Measurements from ENCODE around the gene PIAS1. TPM values are rescaled to one million over a fixed set of nuclear protein-coding genes. Genes with fewer than 3 reads are reported as not detected.
A peak's percentile ranks its signal among the peaks of the same experiment; 100 is the strongest.

Gene PIAS1
- total RNA-seq, 1 experiment from 2014 or later = 32.9 TPM

DNA sequence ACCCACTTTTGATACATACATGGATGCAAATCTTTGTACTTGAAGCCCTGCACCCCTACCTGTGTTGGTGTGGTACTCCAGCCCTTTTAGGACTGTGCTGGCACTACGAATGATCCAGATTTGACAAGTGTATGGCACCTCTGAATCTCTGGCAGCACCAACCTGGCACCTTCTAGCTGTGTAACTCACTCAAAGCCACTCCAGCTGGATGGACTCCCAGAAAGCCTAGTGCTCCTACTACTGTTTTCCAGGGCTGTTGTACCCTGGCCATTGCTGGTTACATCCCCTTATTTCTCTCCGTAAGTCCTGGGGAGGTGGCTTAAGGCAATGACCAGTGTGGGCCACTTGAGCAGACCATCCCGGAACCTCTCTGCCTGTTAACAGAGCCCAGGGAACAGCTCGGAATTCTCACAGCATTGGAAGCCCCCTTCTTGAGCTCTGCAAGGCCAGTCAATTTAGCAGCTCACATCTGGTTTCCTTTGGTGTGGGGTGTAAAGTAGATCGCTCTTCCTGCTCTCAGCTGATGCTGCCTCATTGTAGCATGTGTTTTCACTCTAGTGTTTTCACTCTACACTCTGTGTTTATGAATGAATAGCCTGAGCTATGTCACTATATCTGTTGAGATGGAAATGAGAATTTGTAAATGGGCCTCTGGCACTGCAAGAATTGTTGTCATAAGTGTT lies 138.8 kb downstream of the PIAS1 start:
- no peaks in the 10 kb centered on the region for H3K9me3 Mint-ChIP-seq (ENCODE audit: unreplicated experiment)
- H3K27me3 Mint-ChIP-seq (ENCODE audit: insufficient read depth, unreplicated experiment) = no peaks in the 10 kb centered on the region
- BruUV-seq (replicated peaks) = no TSS peak
- H3K4me1 Mint-ChIP-seq (ENCODE audit: insufficient read depth, unreplicated experiment) = peaks cover 13% of the 10 kb centered on the region
- TF ChIP-seq, protein P1, sequence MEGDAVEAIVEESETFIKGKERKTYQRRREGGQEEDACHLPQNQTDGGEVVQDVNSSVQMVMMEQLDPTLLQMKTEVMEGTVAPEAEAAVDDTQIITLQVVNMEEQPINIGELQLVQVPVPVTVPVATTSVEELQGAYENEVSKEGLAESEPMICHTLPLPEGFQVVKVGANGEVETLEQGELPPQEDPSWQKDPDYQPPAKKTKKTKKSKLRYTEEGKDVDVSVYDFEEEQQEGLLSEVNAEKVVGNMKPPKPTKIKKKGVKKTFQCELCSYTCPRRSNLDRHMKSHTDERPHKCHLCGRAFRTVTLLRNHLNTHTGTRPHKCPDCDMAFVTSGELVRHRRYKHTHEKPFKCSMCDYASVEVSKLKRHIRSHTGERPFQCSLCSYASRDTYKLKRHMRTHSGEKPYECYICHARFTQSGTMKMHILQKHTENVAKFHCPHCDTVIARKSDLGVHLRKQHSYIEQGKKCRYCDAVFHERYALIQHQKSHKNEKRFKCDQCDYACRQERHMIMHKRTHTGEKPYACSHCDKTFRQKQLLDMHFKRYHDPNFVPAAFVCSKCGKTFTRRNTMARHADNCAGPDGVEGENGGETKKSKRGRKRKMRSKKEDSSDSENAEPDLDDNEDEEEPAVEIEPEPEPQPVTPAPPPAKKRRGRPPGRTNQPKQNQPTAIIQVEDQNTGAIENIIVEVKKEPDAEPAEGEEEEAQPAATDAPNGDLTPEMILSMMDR (IDR thresholded peaks at IDR 0.05; ENCODE audit: unreplicated experiment) = no peak
- POLR2A ChIA-PET = interaction anchor here (0.7 kb wide), 1 partner anchor 9 kb away, joined by 4 read pairs; no protein-coding TSS in a partner anchor
- H3K36me3 Mint-ChIP-seq (ENCODE audit: insufficient read depth, unreplicated experiment) = peaks cover 98% of the 10 kb centered on the region
- no peak overlapping the region for H3K27ac Mint-ChIP-seq (ENCODE audit: low read depth, unreplicated experiment)
- H3K4me3 Mint-ChIP-seq (ENCODE audit: unreplicated experiment) = no peak overlapping the region
- no peak for DNase-seq (ENCODE audit: unreplicated experiment)
- intact Hi-C loops (cut with micrococcal nuclease) = no loop called here
- CTCF ChIA-PET = interaction anchor here (0.6 to 1.5 kb wide), 3 partner anchors 8 to 329 kb away, joined by 3 to 5 read pairs (median 4); no protein-coding TSS in a partner anchor

DNA sequence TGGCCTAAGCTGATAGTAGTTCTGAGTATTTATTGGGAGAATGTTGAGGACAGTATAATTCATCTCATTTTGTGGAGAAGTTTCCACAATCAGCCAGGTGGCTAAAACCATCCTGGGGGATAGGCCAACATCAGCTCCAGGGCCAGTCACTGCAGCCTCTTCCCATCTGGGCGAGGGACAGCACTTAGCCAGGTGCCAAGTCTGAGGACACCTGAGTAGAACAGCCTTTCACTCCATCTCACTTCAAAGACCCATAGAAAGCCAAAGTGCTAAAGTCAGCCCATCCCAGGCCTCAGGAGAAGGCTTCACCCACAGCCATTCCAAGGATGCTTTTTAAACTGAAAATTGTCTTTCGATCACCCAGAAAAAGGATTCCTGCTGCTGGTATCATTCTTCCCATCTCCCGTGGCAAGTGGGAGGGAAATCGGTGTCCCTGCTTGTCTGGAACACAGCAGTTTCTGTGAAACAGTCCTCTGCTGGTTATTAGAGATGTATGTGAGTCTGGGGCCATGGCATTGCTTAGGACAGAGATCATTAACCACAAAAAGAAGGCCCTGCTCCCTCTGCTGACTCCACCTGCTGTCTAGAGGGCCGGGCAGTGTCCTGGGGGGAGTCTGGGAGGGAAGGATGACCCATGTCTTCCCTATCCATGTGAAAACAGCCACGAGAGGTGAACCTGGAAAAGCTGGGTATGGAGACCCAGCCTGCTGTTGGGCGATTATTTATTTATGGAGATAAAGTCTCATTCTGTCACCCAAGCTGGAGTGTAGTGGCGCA lies 141.4 kb downstream of the PIAS1 start:
- Mint-ChIP-seq H3K4me3 (ENCODE audit: unreplicated experiment) (no peak overlapping the region), H3K36me3 (ENCODE audit: insufficient read depth, unreplicated experiment) (peaks cover 93% of the 10 kb centered on the region), H3K4me1 (ENCODE audit: insufficient read depth, unreplicated experiment) (no peaks in the 10 kb centered on the region), H3K9me3 (ENCODE audit: unreplicated experiment) (no peaks in the 10 kb centered on the region), H3K27ac (ENCODE audit: low read depth, unreplicated experiment) (peak overlapping the region; percentile 27), H3K27me3 (ENCODE audit: insufficient read depth, unreplicated experiment) (no peaks in the 10 kb centered on the region)
- TF ChIP-seq, protein P1 (IDR thresholded peaks at IDR 0.05; ENCODE audit: unreplicated experiment) = no peak
- no peak for DNase-seq (ENCODE audit: unreplicated experiment)
- CTCF ChIA-PET = interaction anchor here (0.5 to 1.0 kb wide), 6 partner anchors 19 to 634 kb away, joined by 3 to 7 read pairs (median 3); no protein-coding TSS in a partner anchor
- intact Hi-C loops (cut with micrococcal nuclease) = no loop called here
- BruUV-seq (replicated peaks) = no TSS peak
- POLR2A ChIA-PET = interaction anchor here (0.6 to 0.9 kb wide), 5 partner anchors 15 to 1362 kb away, joined by 3 to 5 read pairs (median 3); partner anchors contain the start of gene C15orf61

DNA sequence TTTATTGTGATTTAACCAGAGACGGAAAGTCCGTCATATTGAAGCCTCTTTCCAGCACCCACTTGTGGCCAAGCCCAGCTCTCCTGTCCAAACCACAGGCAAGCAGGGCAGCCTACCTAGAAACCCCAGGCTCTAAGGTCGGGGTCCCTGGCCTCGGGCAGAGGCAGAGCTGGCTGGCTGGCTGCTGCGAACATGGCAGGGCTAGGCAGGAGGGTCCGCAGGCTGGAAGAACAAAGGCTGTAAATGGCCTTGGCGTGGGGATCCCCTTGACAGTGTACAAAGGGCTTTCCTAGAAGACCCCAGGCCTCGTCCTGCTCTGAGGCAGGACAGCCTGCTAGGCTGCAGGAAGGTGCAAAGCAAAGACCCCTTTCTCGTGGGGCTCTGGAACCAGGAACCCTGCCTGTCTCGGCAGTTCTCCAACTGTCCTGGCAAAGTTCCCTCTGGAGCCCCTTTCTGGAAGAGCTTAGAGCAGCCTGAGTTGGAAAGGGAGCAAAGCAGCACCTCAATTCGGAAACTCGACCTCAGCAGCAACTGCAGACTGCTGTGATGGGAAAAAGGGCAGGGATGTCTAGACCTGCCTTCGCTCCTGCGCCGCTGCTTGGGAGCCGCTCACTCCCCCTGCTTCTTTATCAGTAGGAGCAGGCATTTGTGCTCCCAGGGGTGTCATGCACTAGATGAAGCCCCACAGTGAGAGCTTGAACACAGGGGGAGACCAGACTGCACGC lies 142.5 kb downstream of the PIAS1 start:
- ChIA-PET POLR2A (interaction anchor here (0.8 to 0.9 kb wide), 2 partner anchors 14 to 29 kb away, joined by 3 to 5 read pairs; no protein-coding TSS in a partner anchor), CTCF (interaction anchor here (0.5 kb wide), 1 partner anchor 99 kb away, joined by 4 read pairs; no protein-coding TSS in a partner anchor)
- H3K36me3 Mint-ChIP-seq (ENCODE audit: insufficient read depth, unreplicated experiment) = peaks cover 82% of the 10 kb centered on the region
- no peak for DNase-seq (ENCODE audit: unreplicated experiment)
- H3K9me3 Mint-ChIP-seq (ENCODE audit: unreplicated experiment) = no peaks in the 10 kb centered on the region
- BruUV-seq (replicated peaks) = no TSS peak
- no peaks in the 10 kb centered on the region for H3K4me1 Mint-ChIP-seq (ENCODE audit: insufficient read depth, unreplicated experiment)
- TF ChIP-seq, protein P1 (IDR thresholded peaks at IDR 0.05; ENCODE audit: unreplicated experiment) = no peak
- H3K27me3 Mint-ChIP-seq (ENCODE audit: insufficient read depth, unreplicated experiment) = no peaks in the 10 kb centered on the region
- intact Hi-C loops (cut with micrococcal nuclease) = no loop called here
- no peak overlapping the region for H3K4me3 Mint-ChIP-seq (ENCODE audit: unreplicated experiment)
- H3K27ac Mint-ChIP-seq (ENCODE audit: low read depth, unreplicated experiment) = no peak overlapping the region

DNA sequence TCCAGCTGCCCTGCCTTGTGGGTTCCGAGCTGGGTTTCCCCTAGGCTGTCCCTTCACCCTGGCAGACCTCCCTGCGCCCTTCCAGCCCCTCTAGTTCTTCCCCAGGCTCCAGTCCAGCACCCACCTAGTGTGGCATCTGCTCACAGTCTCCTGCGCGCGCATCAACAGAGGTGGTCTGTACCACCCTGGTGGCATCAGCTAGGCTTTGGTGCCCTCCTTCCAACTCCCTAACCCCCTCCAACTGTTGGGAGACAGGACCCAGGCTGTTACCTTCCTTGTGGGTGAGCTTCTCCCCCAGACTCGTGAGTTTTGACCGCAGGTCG lies 143.0 kb downstream of the PIAS1 start:
- intact Hi-C loops (cut with micrococcal nuclease) = no loop called here
- TF ChIP-seq, protein P1 (IDR thresholded peaks at IDR 0.05; ENCODE audit: unreplicated experiment) = no peak
- H3K9me3 Mint-ChIP-seq (ENCODE audit: unreplicated experiment) = no peaks in the 10 kb centered on the region
- no peak overlapping the region for H3K4me3 Mint-ChIP-seq (ENCODE audit: unreplicated experiment)
- no peaks in the 10 kb centered on the region for H3K4me1 Mint-ChIP-seq (ENCODE audit: insufficient read depth, unreplicated experiment)
- DNase-seq (ENCODE audit: unreplicated experiment) = no peak
- peak overlapping the region; percentile 54 for H3K27ac Mint-ChIP-seq (ENCODE audit: low read depth, unreplicated experiment)
- CTCF ChIA-PET = no interaction called here
- H3K36me3 Mint-ChIP-seq (ENCODE audit: insufficient read depth, unreplicated experiment) = peaks cover 77% of the 10 kb centered on the region
- POLR2A ChIA-PET = interaction anchor here (0.8 kb wide), 1 partner anchor 28 kb away, joined by 5 read pairs; no protein-coding TSS in a partner anchor
- no peaks in the 10 kb centered on the region for H3K27me3 Mint-ChIP-seq (ENCODE audit: insufficient read depth, unreplicated experiment)
- no TSS peak for BruUV-seq (replicated peaks)
